Coronary artery (tissue), 2 donors: ENCODE results near the gene RBM41.

Experiments used
- DNase-seq: peaks from one replicate; pipeline ENCODE4 v3.0.0-alpha.2; 2017; ENCODE audit warnings: low spot score
- H3K27ac ChIP-seq, 2 donors: fragments of 200-600 bp; sonication (generic); one replicate each; pipeline ENCODE4 v1.5.1; 2016 to 2019
- H3K4me3 ChIP-seq: fragments of 200-600 bp; sonication (generic); 2 replicates; pipeline ENCODE4 v1.5.1; 2016; ENCODE audit warnings: mild to moderate bottlenecking, moderate library complexity
- TF ChIP-seq, protein P1 (sequence below): fragments of 200-600 bp; sonication (generic); IDR thresholded peaks from one replicate; pipeline ENCODE4 v1.5.1; 2019; ENCODE audit warnings: antibody characterized with exemption

RBM41 gene

DNA sequence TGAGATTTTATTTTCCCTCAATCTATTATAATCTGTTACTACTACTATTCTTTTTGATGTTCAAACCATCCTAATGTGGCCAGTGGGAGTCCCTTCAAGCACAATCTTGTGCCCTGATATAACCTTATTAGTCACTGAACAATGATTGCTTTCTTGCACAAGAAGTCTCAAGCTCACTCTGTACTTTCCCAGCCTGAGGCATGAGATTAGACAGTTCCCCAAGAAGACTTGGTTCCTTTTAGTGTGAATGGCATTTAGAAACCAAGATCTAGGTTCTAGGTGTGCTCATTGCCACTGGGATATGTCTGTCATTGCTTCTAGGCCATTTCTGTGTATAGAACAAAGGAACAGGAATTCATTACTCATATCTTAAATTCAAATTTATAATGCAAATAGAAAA lies 28.0 kb upstream of the RBM41 start:
- TF ChIP-seq, protein P1, sequence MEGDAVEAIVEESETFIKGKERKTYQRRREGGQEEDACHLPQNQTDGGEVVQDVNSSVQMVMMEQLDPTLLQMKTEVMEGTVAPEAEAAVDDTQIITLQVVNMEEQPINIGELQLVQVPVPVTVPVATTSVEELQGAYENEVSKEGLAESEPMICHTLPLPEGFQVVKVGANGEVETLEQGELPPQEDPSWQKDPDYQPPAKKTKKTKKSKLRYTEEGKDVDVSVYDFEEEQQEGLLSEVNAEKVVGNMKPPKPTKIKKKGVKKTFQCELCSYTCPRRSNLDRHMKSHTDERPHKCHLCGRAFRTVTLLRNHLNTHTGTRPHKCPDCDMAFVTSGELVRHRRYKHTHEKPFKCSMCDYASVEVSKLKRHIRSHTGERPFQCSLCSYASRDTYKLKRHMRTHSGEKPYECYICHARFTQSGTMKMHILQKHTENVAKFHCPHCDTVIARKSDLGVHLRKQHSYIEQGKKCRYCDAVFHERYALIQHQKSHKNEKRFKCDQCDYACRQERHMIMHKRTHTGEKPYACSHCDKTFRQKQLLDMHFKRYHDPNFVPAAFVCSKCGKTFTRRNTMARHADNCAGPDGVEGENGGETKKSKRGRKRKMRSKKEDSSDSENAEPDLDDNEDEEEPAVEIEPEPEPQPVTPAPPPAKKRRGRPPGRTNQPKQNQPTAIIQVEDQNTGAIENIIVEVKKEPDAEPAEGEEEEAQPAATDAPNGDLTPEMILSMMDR: no peak

DNA sequence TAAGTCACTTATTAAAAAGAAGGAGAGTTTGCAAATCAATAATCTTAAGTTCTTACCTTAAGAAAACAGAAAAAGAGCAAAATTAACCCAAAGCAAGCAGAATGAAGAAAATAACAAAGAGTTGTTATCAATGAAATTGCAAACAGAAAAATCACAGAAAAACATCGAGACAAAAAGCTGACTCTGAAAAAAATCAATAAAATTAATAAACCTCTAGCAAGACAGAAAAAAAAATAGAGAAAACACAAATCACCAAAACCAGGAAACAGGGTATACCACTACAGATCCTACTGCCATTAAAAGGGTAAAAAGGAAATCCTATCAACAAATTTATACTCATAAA lies 17.3 kb upstream of the RBM41 start:
- TF ChIP-seq, protein P1: no peak
- no peak overlapping the region for H3K27ac ChIP-seq
- DNase-seq: no peak
- H3K4me3 ChIP-seq: no peak overlapping the region

More for the DNA sequence above, 28.0 kb upstream of the RBM41 start:
- Histone ChIP-seq H3K4me3 (no peak overlapping the region), H3K27ac (no peak overlapping the region)
- no peak for DNase-seq

DNA sequence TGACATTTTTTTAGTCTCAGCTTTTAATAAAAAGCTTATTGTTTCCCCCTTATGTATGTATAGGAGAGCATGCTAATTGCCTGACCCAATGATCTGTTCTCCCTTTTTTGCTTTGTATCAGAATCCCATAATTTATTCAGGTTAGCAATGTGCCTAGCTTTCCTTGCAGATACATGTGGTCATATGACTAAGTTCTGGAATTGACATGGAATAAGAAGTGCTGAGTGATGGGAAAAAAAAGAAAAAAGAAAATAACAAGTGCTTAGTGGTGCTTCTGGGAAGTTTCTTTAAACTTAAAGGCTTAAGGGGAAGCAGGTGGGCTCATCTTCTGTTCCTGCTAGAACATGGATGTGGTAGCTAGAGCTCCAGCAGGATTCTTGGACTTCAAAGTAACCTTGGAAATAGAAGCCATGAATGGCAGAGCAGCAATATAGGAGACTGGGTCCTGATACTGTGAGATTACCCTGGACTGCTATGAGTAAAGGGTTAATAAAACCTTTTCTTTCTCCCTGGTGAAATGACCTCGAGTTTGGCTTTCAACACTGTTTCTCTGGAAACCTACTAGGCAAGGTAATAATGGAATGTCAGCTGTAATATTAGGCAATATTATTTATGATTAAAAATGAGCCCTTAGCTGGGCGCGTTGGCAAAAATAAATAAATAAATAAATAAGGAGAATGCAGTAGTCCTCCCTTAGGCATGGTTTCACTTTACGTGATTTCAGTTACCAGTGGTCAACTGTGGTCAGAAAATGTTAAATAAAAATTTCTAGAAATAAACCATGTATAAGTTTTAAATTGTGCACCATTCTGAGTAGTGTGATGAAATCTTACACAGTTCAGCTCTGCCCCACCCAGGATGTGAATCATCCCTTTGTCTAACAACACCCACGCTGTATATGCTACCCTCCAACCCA lies 16.7 kb upstream of the RBM41 start:
- Histone ChIP-seq H3K4me3 (no peak overlapping the region), H3K27ac (no peak overlapping the region)
- TF ChIP-seq, protein P1: no peak
- no peak for DNase-seq

DNA sequence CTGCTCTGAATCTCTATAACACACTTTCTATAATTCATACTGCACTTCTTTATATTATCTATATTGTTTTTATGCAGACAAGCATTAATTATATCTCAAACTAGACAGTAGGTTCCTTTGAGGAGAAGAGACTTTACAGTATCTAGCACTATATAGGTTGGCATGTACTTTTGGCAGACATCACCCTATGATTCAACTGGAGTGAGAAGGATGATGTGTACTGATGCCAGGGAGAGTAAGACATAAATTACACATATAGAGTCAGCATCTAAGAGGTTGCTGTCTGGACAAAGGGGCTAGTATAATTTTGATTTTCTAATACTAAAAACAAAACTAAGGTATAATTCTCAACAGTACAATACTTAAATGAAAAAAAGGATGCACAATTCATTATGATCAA lies 5.1 kb upstream of the RBM41 start:
- DNase-seq: no peak
- Histone ChIP-seq H3K27ac (no peak overlapping the region), H3K4me3 (no peak overlapping the region)
- TF ChIP-seq, protein P1: no peak

DNA sequence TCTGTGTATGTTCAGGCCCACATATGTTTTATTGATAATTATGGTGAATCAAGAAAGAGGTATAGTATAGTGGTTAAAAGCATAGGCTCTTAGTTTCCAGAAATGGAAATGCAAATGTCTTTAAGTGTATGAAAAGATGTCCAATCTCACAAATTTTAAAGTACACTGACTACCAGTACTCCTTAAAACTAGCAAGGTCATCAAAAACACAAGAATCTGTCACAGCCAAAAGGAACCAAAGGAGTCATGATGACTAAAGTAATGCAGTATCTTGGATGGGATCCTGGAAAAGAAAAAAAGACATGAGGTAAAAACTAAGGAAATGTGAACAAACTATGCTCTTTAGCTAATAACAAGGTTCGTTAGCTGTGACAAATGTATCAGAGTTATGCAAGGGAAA lies 661 bp upstream of the RBM41 start:
- Histone ChIP-seq H3K4me3 (peak overlapping the region; percentile 81), H3K27ac (no peak overlapping the region)

DNA sequence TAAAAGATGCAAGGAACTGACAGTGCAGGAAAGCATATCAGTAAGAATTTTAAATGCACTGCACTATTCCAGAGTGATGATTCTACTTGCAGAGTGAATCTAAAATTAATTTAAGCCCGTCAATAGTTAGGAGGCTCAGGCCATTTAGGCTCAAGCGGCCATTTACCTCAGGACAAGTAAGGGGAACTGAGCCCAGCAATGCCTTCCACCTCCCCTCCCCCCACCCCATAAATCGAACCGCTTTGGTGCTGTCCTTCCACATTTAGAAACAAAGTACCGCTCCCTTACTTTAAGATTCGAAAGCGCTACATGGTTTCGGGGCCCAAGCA lies 665 bp downstream of the RBM41 start:
- H3K27ac ChIP-seq: peak overlapping the region in 1 of 2 donors; percentile 65
- TF ChIP-seq, protein P1: no peak
- no peak for DNase-seq

More for the DNA sequence above, 661 bp upstream of the RBM41 start:
- TF ChIP-seq, protein P1: no peak
- DNase-seq: no peak

DNA sequence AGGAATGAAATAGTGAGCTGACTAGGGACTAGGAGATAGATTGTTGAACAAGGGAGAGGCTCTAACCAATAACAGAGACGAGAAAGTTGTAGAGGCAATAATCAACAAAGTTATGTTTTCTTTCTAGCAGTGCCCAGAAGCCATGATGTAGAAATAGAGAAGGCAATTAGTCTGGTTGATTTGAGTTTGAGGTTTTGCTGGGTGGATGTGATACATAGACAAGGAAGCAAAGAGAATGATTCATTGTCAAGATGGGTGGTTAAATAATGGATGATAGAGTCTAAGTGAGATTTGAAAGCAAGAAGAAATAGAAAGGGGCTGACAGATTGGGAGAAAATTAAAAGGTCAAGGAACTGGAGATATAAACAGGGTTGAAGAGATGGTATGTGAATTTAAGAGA lies 11.2 kb downstream of the RBM41 start:
- TF ChIP-seq, protein P1: no peak
- no peak overlapping the region for H3K27ac ChIP-seq
- no peak for DNase-seq
- H3K4me3 ChIP-seq: no peak overlapping the region

More for the DNA sequence above, 665 bp downstream of the RBM41 start:
- peak overlapping the region; percentile 81 for H3K4me3 ChIP-seq
